HL-60 (cell line): ENCODE data around the gene CTNNA3.

ENCODE experiments used
- CTCF ChIP-seq: IDR thresholded peaks from one replicate; pipeline ENCODE4 v1.5.1; 2011; ENCODE audit warnings: low read length, control low read depth, inconsistent platforms; ENCODE audit not compliant: insufficient read depth
- GABPA ChIP-seq: IDR thresholded peaks from 2 replicates; pipeline ENCODE4 v1.6.1; 2012; ENCODE audit warnings: low read depth
- POLR2AphosphoS5 ChIP-seq: IDR thresholded peaks from 2 replicates; pipeline ENCODE4 v1.6.1; 2012; ENCODE audit warnings: low read depth
- SPI1 ChIP-seq: IDR thresholded peaks from 2 replicates; pipeline ENCODE4 v1.6.1; 2012; ENCODE audit warnings: low read depth, mild to moderate bottlenecking, borderline replicate concordance
- TF ChIP-seq, protein P1 (sequence below): IDR thresholded peaks from 2 replicates; pipeline ENCODE4 v1.6.1; 2012; ENCODE audit warnings: low read depth; ENCODE audit not compliant: insufficient replicate concordance

GRCh38 chr10:67284589-67284988 lies 411.4 kb downstream of the CTNNA3 start:
- TF ChIP-seq CTCF (no peak), POLR2AphosphoS5 (no peak), SPI1 (no peak), GABPA (no peak)
- TF ChIP-seq, protein P1, sequence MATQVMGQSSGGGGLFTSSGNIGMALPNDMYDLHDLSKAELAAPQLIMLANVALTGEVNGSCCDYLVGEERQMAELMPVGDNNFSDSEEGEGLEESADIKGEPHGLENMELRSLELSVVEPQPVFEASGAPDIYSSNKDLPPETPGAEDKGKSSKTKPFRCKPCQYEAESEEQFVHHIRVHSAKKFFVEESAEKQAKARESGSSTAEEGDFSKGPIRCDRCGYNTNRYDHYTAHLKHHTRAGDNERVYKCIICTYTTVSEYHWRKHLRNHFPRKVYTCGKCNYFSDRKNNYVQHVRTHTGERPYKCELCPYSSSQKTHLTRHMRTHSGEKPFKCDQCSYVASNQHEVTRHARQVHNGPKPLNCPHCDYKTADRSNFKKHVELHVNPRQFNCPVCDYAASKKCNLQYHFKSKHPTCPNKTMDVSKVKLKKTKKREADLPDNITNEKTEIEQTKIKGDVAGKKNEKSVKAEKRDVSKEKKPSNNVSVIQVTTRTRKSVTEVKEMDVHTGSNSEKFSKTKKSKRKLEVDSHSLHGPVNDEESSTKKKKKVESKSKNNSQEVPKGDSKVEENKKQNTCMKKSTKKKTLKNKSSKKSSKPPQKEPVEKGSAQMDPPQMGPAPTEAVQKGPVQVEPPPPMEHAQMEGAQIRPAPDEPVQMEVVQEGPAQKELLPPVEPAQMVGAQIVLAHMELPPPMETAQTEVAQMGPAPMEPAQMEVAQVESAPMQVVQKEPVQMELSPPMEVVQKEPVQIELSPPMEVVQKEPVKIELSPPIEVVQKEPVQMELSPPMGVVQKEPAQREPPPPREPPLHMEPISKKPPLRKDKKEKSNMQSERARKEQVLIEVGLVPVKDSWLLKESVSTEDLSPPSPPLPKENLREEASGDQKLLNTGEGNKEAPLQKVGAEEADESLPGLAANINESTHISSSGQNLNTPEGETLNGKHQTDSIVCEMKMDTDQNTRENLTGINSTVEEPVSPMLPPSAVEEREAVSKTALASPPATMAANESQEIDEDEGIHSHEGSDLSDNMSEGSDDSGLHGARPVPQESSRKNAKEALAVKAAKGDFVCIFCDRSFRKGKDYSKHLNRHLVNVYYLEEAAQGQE = no peak
